ENCODE measurements around the gene SNTB2. TPM values are rescaled to one million over a fixed set of nuclear protein-coding genes. Genes with fewer than 3 reads are reported as not detected.

Gene SNTB2
- total and polyA plus RNA-seq, 2 of the 8 experiments (the other 6 are each of a cell fraction or from before 2014, with no cell fraction given) = 6.0 to 16.1 TPM

DNA sequence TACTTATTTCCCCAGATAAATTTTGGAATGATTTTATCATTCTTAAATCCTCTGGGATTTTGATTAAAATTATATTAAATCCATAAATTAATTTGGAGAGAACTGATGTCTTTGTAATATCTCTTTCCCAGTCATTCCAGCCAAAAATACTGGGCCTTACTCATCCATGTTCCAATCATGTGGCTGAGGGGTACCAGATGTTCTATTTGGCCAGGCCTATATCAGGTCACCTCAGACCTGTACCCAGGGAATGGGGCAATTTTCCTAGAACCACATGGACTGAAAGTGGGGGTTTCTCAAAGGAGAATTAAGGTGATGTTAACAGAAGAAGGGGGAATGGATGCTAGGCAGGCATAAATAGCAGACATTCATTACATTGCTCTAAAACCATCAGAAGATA lies 7.5 kb downstream of the SNTB2 start:
- FAIRE-seq (no peak), DNase-seq (ENCODE audit: low read depth in 1 of 2, low spot score in 2 of 2) (no peak)
- H4K20me1 ChIP-seq (replicated peaks in 1 of 2; ENCODE audit: control insufficient read depth in 1 of 2, insufficient read depth in 2 of 2, low read length in 2 of 2) = no peaks in the 10 kb centered on the region
- CTCF ChIA-PET (ENCODE audit: partially characterized antibody) = interaction anchor here (0.6 kb wide), 1 partner anchor 683 kb away, joined by 3 read pairs; no protein-coding TSS in a partner anchor
- H2AFZ ChIP-seq (ENCODE audit: low read length) = no peak overlapping the region
- H2BK120ac ChIP-seq (replicated peaks; ENCODE audit: low read depth, low read length) = no peak overlapping the region
- peaks cover 0 to 52% of the 10 kb centered on the region in 2 experiments; a peak in 2 of 4 replicates for H3K79me2 ChIP-seq (ENCODE audit: control insufficient read depth in 1 of 2, insufficient read depth in 2 of 2, low read length in 2 of 2)
- no peak overlapping the region for H4K8ac ChIP-seq (ENCODE audit: extremely low read depth, insufficient read depth, low read length)
- H3K4me1 ChIP-seq (replicated peaks in 1 of 4; ENCODE audit: control insufficient read depth in 3 of 4, insufficient read depth in 4 of 4, low read length in 3 of 4) = no peaks in the 10 kb centered on the region; a peak in 1 of 7 replicates
- H3K56ac ChIP-seq (replicated peaks; ENCODE audit: insufficient read length, low read depth, low read length) = no peak overlapping the region
- H3K36me3 ChIP-seq (ENCODE audit: control insufficient read depth in 2 of 4, insufficient read depth in 4 of 4, low read length in 3 of 4) = no peaks in the 10 kb centered on the region
- H4K91ac ChIP-seq (replicated peaks; ENCODE audit: insufficient read length, low read length) = no peak overlapping the region
- H2BK5ac ChIP-seq (ENCODE audit: low read depth, low read length) = no peak overlapping the region
- H2BK15ac ChIP-seq (ENCODE audit: low read length) = no peak overlapping the region
- H2BK20ac ChIP-seq (ENCODE audit: low read length) = no peak overlapping the region
- no peak overlapping the region for H3K9ac ChIP-seq (replicated peaks in 1 of 4; ENCODE audit: extremely low read depth in 1 of 4, low read depth in 3 of 4, low read length in 3 of 4)
- H2AK5ac ChIP-seq (ENCODE audit: low read depth, low read length) = no peak overlapping the region
- H3K27ac ChIP-seq (ENCODE audit: low read depth, low read length) = no peak overlapping the region
- peaks cover 4% of the 10 kb centered on the region; the same call in 1 of the 2 replicates for H3K79me1 ChIP-seq (ENCODE audit: low read depth, low read length)
- no peak overlapping the region for H3K4ac ChIP-seq (replicated peaks; ENCODE audit: insufficient read length, low read depth, low read length)
- POLR2A ChIA-PET (ENCODE audit: partially characterized antibody) = no interaction called here
- no peak overlapping the region for H3K4me3 ChIP-seq (ENCODE audit: extremely low read depth in 1 of 4, insufficient read depth in 2 of 4, low read depth in 3 of 4, low read length in 4 of 4)
- H3K18ac ChIP-seq (ENCODE audit: extremely low read depth, low read length) = no peak overlapping the region
- H3K9me3 ChIP-seq (ENCODE audit: insufficient read depth in 2 of 2, low read depth in 1 of 2, low read length in 1 of 2) = no peaks in the 10 kb centered on the region
- H3K4me2 ChIP-seq (ENCODE audit: insufficient read depth in 1 of 2, low read depth in 2 of 2, low read length in 2 of 2) = no peak overlapping the region
- H3K14ac ChIP-seq (ENCODE audit: insufficient read length) = no peak overlapping the region
- no peak for TF ChIP-seq SP2 (IDR thresholded peaks at IDR 0.05; ENCODE audit: low read length)
- no peak for TF ChIP-seq EP300 (IDR thresholded peaks at IDR 0.05; ENCODE audit: borderline replicate concordance in 1 of 2, low read depth in 2 of 2, low read length in 2 of 2)
- no peaks in the 10 kb centered on the region for H3K27me3 ChIP-seq (replicated peaks in 1 of 4; ENCODE audit: control insufficient read depth in 3 of 4, extremely low read depth in 1 of 4, insufficient read depth in 3 of 4, low read length in 3 of 4)
- no peak overlapping the region for H3K23ac ChIP-seq (ENCODE audit: insufficient read length)
- no peak overlapping the region for H2BK12ac ChIP-seq (ENCODE audit: low read depth, low read length)
- H3K23me2 ChIP-seq (ENCODE audit: low read depth, low read length) = no peaks in the 10 kb centered on the region
- no peak overlapping the region for H4K5ac ChIP-seq (ENCODE audit: insufficient read length, low read depth, low read length)
